ENCODE measurements around the gene CEP135. TPM values are rescaled to one million over a fixed set of nuclear protein-coding genes. Genes with fewer than 3 reads are reported as not detected.

The CEP135 gene
- total RNA-seq, 1 donor: 12.1 TPM

DNA sequence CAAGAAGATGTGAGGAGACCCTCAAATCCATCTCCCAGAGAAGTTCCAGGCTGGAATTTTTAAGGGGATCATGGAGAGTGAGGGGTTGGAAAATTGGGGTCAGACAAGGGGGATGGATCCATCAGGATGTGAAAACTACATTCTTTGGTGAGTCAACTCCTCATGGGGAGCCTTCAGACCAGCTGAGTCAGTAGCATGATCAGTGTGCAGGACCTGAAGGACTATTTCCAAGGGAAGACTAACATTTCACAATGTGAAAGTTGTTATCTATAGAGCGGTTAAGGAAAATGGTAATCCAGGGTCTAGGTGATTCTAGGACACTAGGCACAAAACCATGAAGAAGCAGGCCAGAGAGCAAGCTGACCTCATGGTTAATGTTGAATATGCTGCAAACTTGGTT, 38.6 kb upstream of the CEP135 start:
- DNase-seq (ENCODE audit: low read depth): no peak
- no peak overlapping the region for H3K4me3 ChIP-seq (ENCODE audit: low read depth, low read length)
- TF ChIP-seq, protein P1, sequence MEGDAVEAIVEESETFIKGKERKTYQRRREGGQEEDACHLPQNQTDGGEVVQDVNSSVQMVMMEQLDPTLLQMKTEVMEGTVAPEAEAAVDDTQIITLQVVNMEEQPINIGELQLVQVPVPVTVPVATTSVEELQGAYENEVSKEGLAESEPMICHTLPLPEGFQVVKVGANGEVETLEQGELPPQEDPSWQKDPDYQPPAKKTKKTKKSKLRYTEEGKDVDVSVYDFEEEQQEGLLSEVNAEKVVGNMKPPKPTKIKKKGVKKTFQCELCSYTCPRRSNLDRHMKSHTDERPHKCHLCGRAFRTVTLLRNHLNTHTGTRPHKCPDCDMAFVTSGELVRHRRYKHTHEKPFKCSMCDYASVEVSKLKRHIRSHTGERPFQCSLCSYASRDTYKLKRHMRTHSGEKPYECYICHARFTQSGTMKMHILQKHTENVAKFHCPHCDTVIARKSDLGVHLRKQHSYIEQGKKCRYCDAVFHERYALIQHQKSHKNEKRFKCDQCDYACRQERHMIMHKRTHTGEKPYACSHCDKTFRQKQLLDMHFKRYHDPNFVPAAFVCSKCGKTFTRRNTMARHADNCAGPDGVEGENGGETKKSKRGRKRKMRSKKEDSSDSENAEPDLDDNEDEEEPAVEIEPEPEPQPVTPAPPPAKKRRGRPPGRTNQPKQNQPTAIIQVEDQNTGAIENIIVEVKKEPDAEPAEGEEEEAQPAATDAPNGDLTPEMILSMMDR (IDR thresholded peaks at IDR 0.05; ENCODE audit: insufficient read depth, low read depth, low read length): no peak

DNA sequence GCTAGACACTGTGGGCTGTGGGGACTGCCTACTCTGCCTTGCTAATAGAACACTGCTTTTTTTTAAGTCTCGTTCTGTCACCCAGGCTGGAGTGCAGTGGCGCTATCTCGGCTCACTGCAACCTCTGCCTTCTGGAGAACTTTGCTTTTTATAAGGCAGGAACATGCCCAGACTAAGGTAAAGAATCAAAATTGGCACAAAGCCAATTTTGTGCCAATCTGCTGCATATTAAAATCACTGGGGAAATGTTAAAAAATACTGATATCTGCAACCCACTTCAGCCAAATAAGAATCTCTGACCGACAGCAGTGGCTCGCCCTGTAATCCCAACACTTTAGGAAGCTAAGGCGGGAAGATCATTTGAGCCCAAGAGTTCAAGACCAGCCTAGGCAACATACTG, 36.5 kb upstream of the CEP135 start:
- TF ChIP-seq, protein P1 (IDR thresholded peaks at IDR 0.05; ENCODE audit: insufficient read depth, low read depth, low read length): no peak
- H3K4me3 ChIP-seq (ENCODE audit: low read depth, low read length): no peak overlapping the region
- no peak for DNase-seq (ENCODE audit: low read depth)

DNA sequence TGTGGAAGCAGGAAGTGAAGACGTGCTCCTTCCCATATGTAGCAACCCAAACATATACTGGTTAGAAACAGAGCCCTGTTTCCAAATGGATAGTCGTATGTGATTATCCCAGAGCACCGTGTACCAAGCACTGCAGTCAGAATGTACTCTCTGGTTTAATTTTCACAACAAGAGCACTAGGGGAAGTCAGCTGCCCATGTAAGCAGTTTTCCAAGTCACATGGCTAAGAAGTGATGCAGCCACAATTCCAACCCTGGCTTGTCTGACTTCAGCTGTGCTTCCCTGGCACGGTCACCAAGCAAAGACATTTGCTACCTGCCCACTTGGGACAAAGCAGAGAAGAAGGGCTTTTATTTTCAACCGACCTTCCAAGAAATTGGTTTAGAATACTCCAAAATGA, 28.2 kb upstream of the CEP135 start:
- peak; percentile 29 for DNase-seq (ENCODE audit: low read depth)
- H3K4me3 ChIP-seq (ENCODE audit: low read depth, low read length): no peak overlapping the region
- TF ChIP-seq, protein P1 (IDR thresholded peaks at IDR 0.05; ENCODE audit: insufficient read depth, low read depth, low read length): no peak

DNA sequence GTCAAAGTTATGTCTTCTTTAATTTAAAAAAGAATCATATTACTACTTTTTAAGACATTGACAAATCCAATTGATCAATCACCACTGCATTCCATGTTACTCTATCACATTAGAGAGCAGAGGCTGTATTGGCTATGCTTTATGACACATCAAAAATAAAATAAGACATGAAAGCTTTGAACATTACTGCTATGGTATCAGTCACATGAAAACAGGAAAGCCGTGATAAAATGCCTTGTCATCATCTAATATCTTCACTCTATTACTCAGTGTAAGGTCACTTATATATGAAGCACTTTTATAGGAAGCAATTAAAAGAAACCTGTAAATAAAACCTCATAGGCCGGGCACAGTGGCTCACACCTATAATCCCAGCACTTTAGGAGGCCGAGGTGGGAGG, 27.7 kb upstream of the CEP135 start:
- no peak overlapping the region for H3K4me3 ChIP-seq (ENCODE audit: low read depth, low read length)
- TF ChIP-seq, protein P1 (IDR thresholded peaks at IDR 0.05; ENCODE audit: insufficient read depth, low read depth, low read length): no peak
- DNase-seq (ENCODE audit: low read depth): no peak

DNA sequence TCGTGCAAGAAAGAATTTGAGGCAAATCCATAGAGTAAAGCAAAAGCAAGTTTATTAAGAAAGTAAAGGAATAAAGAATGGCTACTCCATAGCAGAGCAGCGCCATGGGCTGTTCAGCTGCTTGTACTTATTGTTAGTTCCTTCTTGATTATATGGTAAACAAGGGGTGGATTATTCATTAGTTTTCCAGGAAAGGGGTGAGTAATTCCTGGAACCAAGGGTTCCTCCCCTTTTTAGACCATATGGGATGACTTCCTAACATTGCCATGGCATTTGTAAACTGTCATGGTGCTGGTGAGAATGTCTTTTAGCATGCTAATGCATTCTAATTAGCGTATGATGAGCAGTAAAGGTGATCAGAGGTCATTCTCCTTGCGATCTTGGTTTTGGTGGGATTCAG, 23.5 kb upstream of the CEP135 start:
- TF ChIP-seq, protein P1 (IDR thresholded peaks at IDR 0.05; ENCODE audit: insufficient read depth, low read depth, low read length): no peak
- no peak overlapping the region for H3K4me3 ChIP-seq (ENCODE audit: low read depth, low read length)
- DNase-seq (ENCODE audit: low read depth): no peak

DNA sequence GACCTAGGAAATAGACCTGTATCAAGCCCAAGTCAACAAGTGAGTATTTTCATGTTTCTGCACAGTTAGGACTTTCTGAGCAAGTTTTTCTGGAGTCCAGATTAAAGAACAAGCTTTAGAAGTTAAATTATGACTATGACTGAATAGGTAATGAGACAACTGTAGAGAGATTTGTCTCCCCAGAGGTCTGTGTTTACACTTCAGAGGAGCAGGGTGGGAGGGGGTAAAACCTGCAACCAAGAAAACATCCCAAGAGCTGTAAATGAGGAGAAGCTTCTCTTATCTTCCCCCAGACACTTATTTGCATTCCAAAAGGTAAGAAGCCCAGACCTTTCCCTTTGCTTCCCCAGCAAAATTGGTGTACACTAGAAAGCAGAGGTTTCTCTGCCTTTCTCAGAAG, 22.1 kb upstream of the CEP135 start:
- H3K4me3 ChIP-seq (ENCODE audit: low read depth, low read length): no peak overlapping the region
- DNase-seq (ENCODE audit: low read depth): no peak
- TF ChIP-seq, protein P1 (IDR thresholded peaks at IDR 0.05; ENCODE audit: insufficient read depth, low read depth, low read length): no peak

DNA sequence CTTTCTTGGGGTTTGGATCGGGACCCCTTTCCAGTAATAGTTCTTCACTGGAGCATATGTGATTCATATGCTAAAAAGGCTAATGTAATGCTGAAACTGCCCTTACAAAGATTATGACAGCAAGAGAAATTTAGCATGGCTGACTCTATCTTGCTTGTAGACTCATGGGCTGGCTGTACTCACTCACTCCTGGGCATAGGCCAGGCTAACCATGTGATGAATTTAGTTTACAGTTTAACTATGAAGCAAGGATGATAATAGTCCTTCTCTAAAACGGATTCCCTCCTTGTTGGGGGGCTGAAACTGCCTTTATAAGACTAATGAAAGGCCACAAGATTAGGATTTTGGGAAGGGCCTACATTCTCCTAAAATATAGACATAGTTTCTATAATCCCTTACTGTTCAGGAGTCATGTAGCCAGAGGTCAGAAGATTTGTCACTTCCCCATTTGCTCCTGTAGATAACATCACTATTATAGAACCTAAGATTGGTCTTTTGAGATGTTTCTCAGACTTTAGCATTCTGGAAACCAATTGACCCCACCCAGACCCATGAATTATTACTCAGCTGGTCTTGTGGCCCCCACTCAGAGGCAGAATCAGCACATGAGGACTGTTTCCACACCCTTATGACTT, 20.8 kb upstream of the CEP135 start:
- TF ChIP-seq, protein P1 (IDR thresholded peaks at IDR 0.05; ENCODE audit: insufficient read depth, low read depth, low read length): no peak
- DNase-seq (ENCODE audit: low read depth): no peak
- H3K4me3 ChIP-seq (ENCODE audit: low read depth, low read length): no peak overlapping the region

Measured in fibroblast of villous mesenchyme (primary cell).